ENCODE data around the gene TNP2. TPM values are rescaled to one million over a fixed set of nuclear protein-coding genes. Genes with fewer than 3 reads are reported as not detected.

TNP2 gene
- total RNA-seq, 2 donors from 2014 or later, result not detected

GRCh38 chr16:11308493-11309283 is 39.6 kb upstream of the TNP2 start:
- H3K9me3 ChIP-seq, result no peaks in the 10 kb centered on the region
- H3K4me1 ChIP-seq, result peaks cover 0 to 7% of the 10 kb centered on the region in 2 donors
- H3K36me3 ChIP-seq, result no peaks in the 10 kb centered on the region
- no peak overlapping the region for H3K27ac ChIP-seq
- H3K27me3 ChIP-seq, result no peaks in the 10 kb centered on the region
- TF ChIP-seq, protein P1, sequence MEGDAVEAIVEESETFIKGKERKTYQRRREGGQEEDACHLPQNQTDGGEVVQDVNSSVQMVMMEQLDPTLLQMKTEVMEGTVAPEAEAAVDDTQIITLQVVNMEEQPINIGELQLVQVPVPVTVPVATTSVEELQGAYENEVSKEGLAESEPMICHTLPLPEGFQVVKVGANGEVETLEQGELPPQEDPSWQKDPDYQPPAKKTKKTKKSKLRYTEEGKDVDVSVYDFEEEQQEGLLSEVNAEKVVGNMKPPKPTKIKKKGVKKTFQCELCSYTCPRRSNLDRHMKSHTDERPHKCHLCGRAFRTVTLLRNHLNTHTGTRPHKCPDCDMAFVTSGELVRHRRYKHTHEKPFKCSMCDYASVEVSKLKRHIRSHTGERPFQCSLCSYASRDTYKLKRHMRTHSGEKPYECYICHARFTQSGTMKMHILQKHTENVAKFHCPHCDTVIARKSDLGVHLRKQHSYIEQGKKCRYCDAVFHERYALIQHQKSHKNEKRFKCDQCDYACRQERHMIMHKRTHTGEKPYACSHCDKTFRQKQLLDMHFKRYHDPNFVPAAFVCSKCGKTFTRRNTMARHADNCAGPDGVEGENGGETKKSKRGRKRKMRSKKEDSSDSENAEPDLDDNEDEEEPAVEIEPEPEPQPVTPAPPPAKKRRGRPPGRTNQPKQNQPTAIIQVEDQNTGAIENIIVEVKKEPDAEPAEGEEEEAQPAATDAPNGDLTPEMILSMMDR (IDR thresholded peaks at IDR 0.05), result no peak
- DNase-seq (ENCODE audit: low spot score), result no peak
- H3K4me3 ChIP-seq, result no peak overlapping the region

- H3K9me3 ChIP-seq, result no peaks in the 10 kb centered on the region
- no peaks in the 10 kb centered on the region for H3K36me3 ChIP-seq
- H3K27me3 ChIP-seq, result no peaks in the 10 kb centered on the region
- no peak for DNase-seq (ENCODE audit: low spot score)
- H3K27ac ChIP-seq, result no peak overlapping the region
- TF ChIP-seq, protein P1 (IDR thresholded peaks at IDR 0.05), result no peak
- H3K4me1 ChIP-seq, result peaks cover 0 to 6% of the 10 kb centered on the region in 2 donors
- no peak overlapping the region for H3K4me3 ChIP-seq
These were observed 38.7 kb upstream of the TNP2 start for GRCh38 chr16:11307639-11308492.

GRCh38 chr16:11306997-11307638 is 38.0 kb upstream of the TNP2 start:
- Histone ChIP-seq H3K4me3 (no peak overlapping the region), H3K27me3 (no peaks in the 10 kb centered on the region), H3K4me1 (no peaks in the 10 kb centered on the region), H3K27ac (no peak overlapping the region), H3K36me3 (no peaks in the 10 kb centered on the region), H3K9me3 (no peaks in the 10 kb centered on the region)
- TF ChIP-seq, protein P1 (IDR thresholded peaks at IDR 0.05), result no peak
- DNase-seq (ENCODE audit: low spot score), result no peak

DNA sequence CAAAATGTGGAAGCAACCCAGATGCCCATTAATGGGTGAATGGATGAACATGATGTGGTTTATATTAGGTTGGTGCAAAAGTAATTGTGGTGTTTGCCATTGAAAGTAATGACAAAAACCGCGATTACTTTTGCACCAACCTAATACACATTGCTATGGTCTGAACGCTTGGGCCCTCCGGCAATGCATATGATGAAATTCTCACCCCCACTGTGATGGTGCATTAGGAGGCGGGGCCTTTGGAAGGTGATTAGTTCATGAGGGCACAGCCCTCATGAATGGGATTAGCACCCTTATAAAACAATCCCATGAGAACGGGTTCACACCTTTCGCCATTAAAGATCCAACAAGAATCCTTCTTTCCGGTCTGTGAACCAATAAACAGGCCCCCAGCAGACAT is 37.3 kb upstream of the TNP2 start:
- Histone ChIP-seq H3K4me1 (no peaks in the 10 kb centered on the region), H3K4me3 (no peak overlapping the region)

GRCh38 chr16:11303405-11304138 is 34.4 kb upstream of the TNP2 start:
- no peaks in the 10 kb centered on the region for H3K4me1 ChIP-seq
- no peak overlapping the region for H3K27ac ChIP-seq
- no peaks in the 10 kb centered on the region for H3K27me3 ChIP-seq
- H3K4me3 ChIP-seq, result no peak overlapping the region
- no peaks in the 10 kb centered on the region for H3K36me3 ChIP-seq
- TF ChIP-seq, protein P1 (IDR thresholded peaks at IDR 0.05), result no peak
- H3K9me3 ChIP-seq, result no peaks in the 10 kb centered on the region
- DNase-seq (ENCODE audit: low spot score), result no peak

More for the DNA sequence above, 37.3 kb upstream of the TNP2 start:
- Histone ChIP-seq H3K27me3 (no peaks in the 10 kb centered on the region), H3K36me3 (no peaks in the 10 kb centered on the region), H3K27ac (no peak overlapping the region), H3K9me3 (no peaks in the 10 kb centered on the region)
- TF ChIP-seq, protein P1 (IDR thresholded peaks at IDR 0.05), result no peak
- DNase-seq (ENCODE audit: low spot score), result no peak

Data from right atrium auricular region (tissue), 2 donors.